Heart right ventricle (tissue), 16 donors: Measurements from ENCODE around the gene OBI1. TPM values are rescaled to one million over a fixed set of nuclear protein-coding genes. Genes with fewer than 3 reads are reported as not detected.

Experiments
- ATAC-seq, 8 donors: fragments of 200-7000 bp; cut with Tn5 transposase; one replicate each; pipeline ENCODE4 v1.9.1; 2020; ENCODE audit warnings: mild to moderate bottlenecking in 8 of 8, moderate library complexity in 8 of 8, moderate number of reproducible peaks in 1 of 8
- DNase-seq, 2 donors: peaks; one replicate each; pipeline ENCODE4 v3.0.0-alpha.2; 2020
- H3K27ac ChIP-seq, 10 donors: fragments of 200-600 bp; sonication (generic) in 2 of 10; one replicate each; pipeline versions ENCODE4 v1.5.0 to v1.8.0; 2020 to 2022; ENCODE audit warnings: mild to moderate bottlenecking in 3 of 10
- H3K27me3 ChIP-seq, 7 donors: fragments of 200-600 bp; one replicate each; pipeline ENCODE4 v1.8.0; 2021 to 2022; ENCODE audit warnings: mild to moderate bottlenecking in 2 of 7
- H3K36me3 ChIP-seq, 9 donors: fragments of 200-600 bp; sonication (generic) in 1 of 9; one replicate each; pipeline versions ENCODE4 v1.5.0 to v1.8.0; 2020 to 2022; ENCODE audit warnings: mild to moderate bottlenecking in 2 of 9
- H3K4me1 ChIP-seq, 9 donors: fragments of 200-600 bp; sonication (generic) in 1 of 9; one replicate each; pipeline versions ENCODE4 v1.5.0 to v1.8.0; 2020 to 2022; ENCODE audit warnings: mild to moderate bottlenecking in 4 of 9
- H3K4me3 ChIP-seq, 10 donors: fragments of 200-600 bp; sonication (generic) in 2 of 10; one replicate each; pipeline versions ENCODE4 v1.5.0 to v1.8.0; 2020 to 2022; ENCODE audit warnings: mild to moderate bottlenecking in 7 of 10, moderate library complexity in 2 of 10
- H3K9me3 ChIP-seq, 11 donors: fragments of 200-600 bp in 10 of 11; sonication (generic) in 2 of 11; one replicate each; pipeline versions ENCODE4 v1.5.0 to v1.8.0; 2013 to 2022; ENCODE audit warnings: mild to moderate bottlenecking in 2 of 11, control low read depth in 1 of 11, moderate library complexity in 1 of 11
- WGBS, 2 donors: extraction: QIAGEN DNeasy Blood & Tissue Kit; methylation state at CpG; one replicate each; pipeline ENCODE4 v1.1.7; 2013; ENCODE audit warnings: inconsistent platforms in 1 of 2; 5-methylcytosine and 5-hydroxymethylcytosine counted together
- intact Hi-C, 10 donors: fragments of 100-400 bp; cut with DNase I; formaldehyde crosslinking; loops; one replicate each; pipeline versions ENCODE4 v1.11.1 to v1.14.2; 2022
- polyA plus RNA-seq, 2 donors: library from polyadenylated mRNA; stranded (reverse); fragments of 200-250 nt; gene quantifications; one replicate each; pipeline ENCODE4 v1.2.3, GENCODE V29; 2013
- total RNA-seq, 10 donors: library from RNA; stranded (reverse); fragmentation: NEBNext Ultra II Directional in 3 of 10; extraction: Animal tissue kit (Norgen Biotek cat#: 25700) in 3 of 10; gene quantifications; one replicate each; pipeline versions ENCODE4 v1.2.1 to v1.2.4, GENCODE V29; 2021 to 2023
- TF ChIP-seq, protein P1 (sequence below), 9 donors: fragments of 200-600 bp; sonication (generic) in 2 of 9; IDR thresholded peaks; one replicate each; pipeline versions ENCODE4 v1.5.0 to v1.8.0; 2021 to 2022; ENCODE audit warnings: antibody characterized with exemption in 9 of 9, mild to moderate bottlenecking in 5 of 9, moderate library complexity in 1 of 9
- donor health status: Arrhythmogenic right ventricular cardiomyopathy.
- donor health status: ischemic (EF 13 %, LVEDD 7.1; RV severe dilation, severe dysfunction).
- donor health status: healthy with polysubstance abuse.
- donor health status: DM: no; HTN: yes; CAD: no.
- donor health status: DM: no; HTN: no; CAD: no.
- donor health status: ischemic (EF 25% LVEDD 6.9; RV normal size, moderate dysfunction).
- donor health status: ischemic (EF 25% LVEDD 5.7; RV mildly dilated, moderate dysfunction).
- donor health status: healthy.
- donor health status: DM: yes; HTN: yes; CAD: no.
- donor health status: Ischemic cardiomyopathy.
- donor health status: ischemic (EF 35%, LVEDD 5.7; RV mildly dilated, moderate dysfunction).
- donor health status: nonischemic (EF 11% LVEDD 7.7; RV severe dilation, severe dysfunction).
- donor health status: DM: yes; HTN: yes; CAD: no.
- donor health status: PGD.
- donor health status: ischemic (EF 29% LVEDD 5.4; RV normal size, mild dysfunction).
- donor health status: nonischemic (EF 23%, LVEDD 6.1; RV moderate dilation, normal function).

OBI1 gene
- total and polyA plus RNA-seq, 12 donors = 2.8 to 12.3 (median 9.3) TPM

DNA sequence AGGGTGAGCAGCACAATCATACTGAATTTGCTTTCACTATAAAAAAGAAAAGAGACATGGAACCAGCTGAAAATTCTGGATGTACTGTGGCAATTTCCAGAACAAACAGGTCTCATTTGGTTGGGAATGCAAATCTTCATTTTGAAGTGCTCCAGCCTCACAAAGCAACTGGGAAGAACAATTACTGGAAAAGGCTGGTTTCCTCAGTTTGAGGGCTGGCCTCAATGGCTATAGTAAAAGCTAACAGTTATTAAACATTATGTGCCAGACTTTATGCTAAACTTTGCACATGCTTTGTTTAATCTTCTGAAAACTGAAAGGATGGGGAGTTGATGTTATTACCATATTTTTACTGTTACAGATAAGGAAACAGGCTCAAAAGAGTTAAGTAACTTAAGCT is 3.0 kb downstream of the OBI1 start:
- Histone ChIP-seq H3K27me3 (no peaks in the 10 kb centered on the region), H3K4me3 (peak overlapping the region in 1 of 10 donors; percentile 6), H3K4me1 (peaks cover 0 to 68% (median 42%) of the 10 kb centered on the region in 9 donors), H3K36me3 (no peaks in the 10 kb centered on the region), H3K27ac (peak overlapping the region in 5 of 10 donors; percentile 31 to 63 (median 38)), H3K9me3 (no peaks in the 10 kb centered on the region)
- ATAC-seq (peak in 2 of 8 donors; percentile 13 to 25), DNase-seq (no peak)
- intact Hi-C loops = loop anchor here in 2 of 10 donors (5.0 to 10.0 kb wide), 2 partner anchors 49 to 51 kb away; partner anchors contain the start of gene POU4F1 (in 1 of the 2)
- TF ChIP-seq, protein P1, sequence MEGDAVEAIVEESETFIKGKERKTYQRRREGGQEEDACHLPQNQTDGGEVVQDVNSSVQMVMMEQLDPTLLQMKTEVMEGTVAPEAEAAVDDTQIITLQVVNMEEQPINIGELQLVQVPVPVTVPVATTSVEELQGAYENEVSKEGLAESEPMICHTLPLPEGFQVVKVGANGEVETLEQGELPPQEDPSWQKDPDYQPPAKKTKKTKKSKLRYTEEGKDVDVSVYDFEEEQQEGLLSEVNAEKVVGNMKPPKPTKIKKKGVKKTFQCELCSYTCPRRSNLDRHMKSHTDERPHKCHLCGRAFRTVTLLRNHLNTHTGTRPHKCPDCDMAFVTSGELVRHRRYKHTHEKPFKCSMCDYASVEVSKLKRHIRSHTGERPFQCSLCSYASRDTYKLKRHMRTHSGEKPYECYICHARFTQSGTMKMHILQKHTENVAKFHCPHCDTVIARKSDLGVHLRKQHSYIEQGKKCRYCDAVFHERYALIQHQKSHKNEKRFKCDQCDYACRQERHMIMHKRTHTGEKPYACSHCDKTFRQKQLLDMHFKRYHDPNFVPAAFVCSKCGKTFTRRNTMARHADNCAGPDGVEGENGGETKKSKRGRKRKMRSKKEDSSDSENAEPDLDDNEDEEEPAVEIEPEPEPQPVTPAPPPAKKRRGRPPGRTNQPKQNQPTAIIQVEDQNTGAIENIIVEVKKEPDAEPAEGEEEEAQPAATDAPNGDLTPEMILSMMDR (IDR thresholded peaks at IDR 0.05) = no peak

GRCh38 chr13:78655007-78655406 is 3.9 kb downstream of the OBI1 start:
- Histone ChIP-seq H3K9me3 (no peaks in the 10 kb centered on the region), H3K36me3 (no peaks in the 10 kb centered on the region), H3K27ac (peak overlapping the region in 5 of 10 donors; percentile 21 to 63 (median 38)), H3K4me3 (no peak overlapping the region), H3K27me3 (no peaks in the 10 kb centered on the region), H3K4me1 (peaks cover 0 to 77% (median 42%) of the 10 kb centered on the region in 9 donors)
- intact Hi-C loops = loop anchor here in 2 of 10 donors (5.0 to 10.0 kb wide), 2 partner anchors 48 to 50 kb away; partner anchors contain the start of gene POU4F1 (in 1 of the 2)
- ATAC-seq (no peak), DNase-seq (no peak)
- TF ChIP-seq, protein P1 (IDR thresholded peaks at IDR 0.05) = no peak
- 88 to 90% methylated on average over 3 of the region's 3 CpGs for WGBS, 2 donors

- ATAC-seq (no peak), DNase-seq (no peak)
- Histone ChIP-seq H3K9me3 (no peaks in the 10 kb centered on the region), H3K4me1 (peaks cover 0 to 79% (median 45%) of the 10 kb centered on the region in 9 donors), H3K27ac (no peak overlapping the region), H3K4me3 (no peak overlapping the region), H3K36me3 (no peaks in the 10 kb centered on the region), H3K27me3 (no peaks in the 10 kb centered on the region)
- 91 to 100% methylated on average over 1 of the region's 1 CpG for WGBS, 2 donors
- TF ChIP-seq, protein P1 (IDR thresholded peaks at IDR 0.05) = no peak
- intact Hi-C loops = loop anchor here in 1 of 10 donors (10.0 kb wide), 1 partner anchor 48 kb away; the partner anchor contains the start of gene POU4F1
These were observed 6.3 kb downstream of the OBI1 start for GRCh38 chr13:78652651-78653050.

- Histone ChIP-seq H3K4me1 (peaks cover 0 to 76% (median 51%) of the 10 kb centered on the region in 9 donors), H3K27ac (no peak overlapping the region), H3K9me3 (no peaks in the 10 kb centered on the region), H3K4me3 (no peak overlapping the region), H3K36me3 (no peaks in the 10 kb centered on the region), H3K27me3 (no peaks in the 10 kb centered on the region)
- 74 to 81% methylated on average over 2 of the region's 2 CpGs for WGBS, 2 donors
- TF ChIP-seq, protein P1 (IDR thresholded peaks at IDR 0.05) = no peak
- ATAC-seq (no peak), DNase-seq (no peak)
- intact Hi-C loops = loop anchor here in 1 of 10 donors (10.0 kb wide), 1 partner anchor 46 kb away; the partner anchor contains the start of gene POU4F1
These were observed 8.3 kb downstream of the OBI1 start for GRCh38 chr13:78650717-78651083.
